Activated naive CD4-positive, alpha-beta T cell treated with anti-CD3 and anti-CD28 coated beads, Interleukin-2, amount 50 U/mL, for 24 hours (primary cell): ENCODE results near the gene TFDP1.
"Not testable (repeated sequence)": the region's sequence is repeated elsewhere in the genome, so short reads cannot be mapped to it uniquely, and the experiment has no call there.

Source experiments
- H3K27ac Mint-ChIP-seq: one replicate; pipeline ENCODE4 v1.8.0; 2021; ENCODE audit warnings: mild to moderate bottlenecking, mixed read lengths
- H3K27me3 Mint-ChIP-seq: one replicate; pipeline ENCODE4 v1.8.0; 2021; ENCODE audit warnings: mixed read lengths
- H3K36me3 Mint-ChIP-seq: one replicate; pipeline ENCODE4 v1.8.0; 2021; ENCODE audit warnings: mixed read lengths
- H3K4me1 Mint-ChIP-seq: one replicate; pipeline ENCODE4 v1.8.0; 2021; ENCODE audit warnings: mixed read lengths
- H3K4me3 Mint-ChIP-seq: one replicate; pipeline ENCODE4 v1.8.0; 2021; ENCODE audit warnings: mild to moderate bottlenecking, mixed read lengths
- H3K9me3 Mint-ChIP-seq: one replicate; pipeline ENCODE4 v1.8.0; 2021; ENCODE audit warnings: mixed read lengths

TFDP1 gene

DNA sequence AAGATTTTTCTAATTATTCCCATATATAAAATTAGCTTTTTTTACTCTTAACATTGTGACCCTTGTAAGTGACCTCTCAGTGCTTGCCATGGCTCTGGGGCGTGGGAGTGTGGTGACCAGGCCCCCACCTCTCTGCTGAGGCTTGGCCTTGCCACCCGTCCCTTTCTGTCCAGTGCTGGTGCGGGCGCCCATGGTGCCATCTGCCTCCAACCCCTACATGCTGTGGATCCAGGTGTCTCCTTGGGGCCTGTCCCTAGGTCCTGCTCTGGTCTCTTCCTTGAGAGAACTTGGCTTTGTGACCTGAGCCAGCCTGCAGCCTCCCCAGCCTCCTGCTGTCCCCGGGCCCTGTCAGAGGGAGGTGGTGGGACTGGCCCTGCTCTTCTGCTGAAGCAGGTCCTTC lies 27.4 kb downstream of the TFDP1 start:
- H3K4me3 Mint-ChIP-seq, result no peak overlapping the region
- peaks cover 8% of the 10 kb centered on the region for H3K4me1 Mint-ChIP-seq
- H3K9me3 Mint-ChIP-seq, result no peaks in the 10 kb centered on the region
- H3K36me3 Mint-ChIP-seq, result peaks cover 4% of the 10 kb centered on the region
- H3K27ac Mint-ChIP-seq, result no peak overlapping the region
- no peaks in the 10 kb centered on the region for H3K27me3 Mint-ChIP-seq

DNA sequence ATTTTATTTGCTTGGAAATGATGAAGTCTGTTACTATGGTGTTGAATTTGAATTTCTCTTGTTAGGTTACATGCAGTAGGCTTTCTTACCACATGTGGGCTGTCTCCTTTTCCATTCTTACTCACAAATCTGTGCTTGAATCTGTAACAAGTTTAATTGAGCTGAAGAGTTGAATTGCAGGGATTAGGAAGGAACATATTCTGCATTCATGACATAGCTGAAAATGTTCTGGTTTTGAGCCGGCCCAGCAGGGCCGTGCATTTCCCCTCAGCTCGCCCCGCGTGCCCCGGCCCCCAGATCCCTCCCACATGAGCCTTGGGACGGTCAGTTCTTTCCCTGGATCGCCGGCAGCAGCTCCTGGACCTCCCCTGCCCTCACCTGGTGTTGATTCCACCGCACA lies 28.1 kb downstream of the TFDP1 start:
- H3K27ac Mint-ChIP-seq, result no peak overlapping the region
- peaks cover 8% of the 10 kb centered on the region for H3K4me1 Mint-ChIP-seq
- H3K27me3 Mint-ChIP-seq, result no peaks in the 10 kb centered on the region
- no peak overlapping the region for H3K4me3 Mint-ChIP-seq
- H3K36me3 Mint-ChIP-seq, result peaks cover 4% of the 10 kb centered on the region
- H3K9me3 Mint-ChIP-seq, result no peaks in the 10 kb centered on the region

DNA sequence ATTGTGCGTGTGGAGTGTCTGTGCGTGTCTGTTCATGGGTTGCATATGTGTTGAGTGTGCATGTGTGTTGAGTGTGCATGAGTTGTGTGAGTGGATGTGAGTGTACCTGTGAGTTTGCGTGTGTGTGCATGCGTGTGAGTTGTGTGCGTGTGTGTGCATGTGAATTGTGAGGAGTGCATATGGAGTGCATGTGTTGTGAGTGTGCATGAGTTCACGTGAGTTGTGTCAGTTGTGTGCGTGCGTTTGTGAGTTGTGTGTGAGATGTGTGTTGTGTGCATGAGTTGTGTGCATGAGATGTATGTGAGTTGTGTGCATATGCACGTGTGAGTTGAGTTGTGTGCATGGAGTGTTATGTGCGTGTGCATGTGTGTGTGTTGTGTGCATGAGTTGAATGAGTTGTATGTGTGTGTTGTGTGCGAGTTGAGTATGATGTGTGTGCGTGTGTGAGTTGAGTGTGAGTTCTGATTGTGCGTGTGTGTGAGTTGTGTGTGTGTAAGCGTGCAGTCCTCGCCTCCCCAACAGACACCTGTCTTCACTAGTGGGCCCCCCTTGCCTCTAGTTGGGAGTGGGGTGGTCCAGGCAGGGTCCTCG lies 29.3 kb downstream of the TFDP1 start:
- Mint-ChIP-seq H3K9me3 (no peaks in the 10 kb centered on the region), H3K4me3 (no peak overlapping the region), H3K27me3 (no peaks in the 10 kb centered on the region), H3K27ac (no peak overlapping the region), H3K36me3 (peaks cover 2% of the 10 kb centered on the region), H3K4me1 (peaks cover 4% of the 10 kb centered on the region)

- Mint-ChIP-seq H3K4me3 (no peak overlapping the region), H3K36me3 (no peaks in the 10 kb centered on the region), H3K27ac (no peak overlapping the region)
Observed at GRCh38 chr13:113616281-113616906, 31.8 kb downstream of the TFDP1 start.

DNA sequence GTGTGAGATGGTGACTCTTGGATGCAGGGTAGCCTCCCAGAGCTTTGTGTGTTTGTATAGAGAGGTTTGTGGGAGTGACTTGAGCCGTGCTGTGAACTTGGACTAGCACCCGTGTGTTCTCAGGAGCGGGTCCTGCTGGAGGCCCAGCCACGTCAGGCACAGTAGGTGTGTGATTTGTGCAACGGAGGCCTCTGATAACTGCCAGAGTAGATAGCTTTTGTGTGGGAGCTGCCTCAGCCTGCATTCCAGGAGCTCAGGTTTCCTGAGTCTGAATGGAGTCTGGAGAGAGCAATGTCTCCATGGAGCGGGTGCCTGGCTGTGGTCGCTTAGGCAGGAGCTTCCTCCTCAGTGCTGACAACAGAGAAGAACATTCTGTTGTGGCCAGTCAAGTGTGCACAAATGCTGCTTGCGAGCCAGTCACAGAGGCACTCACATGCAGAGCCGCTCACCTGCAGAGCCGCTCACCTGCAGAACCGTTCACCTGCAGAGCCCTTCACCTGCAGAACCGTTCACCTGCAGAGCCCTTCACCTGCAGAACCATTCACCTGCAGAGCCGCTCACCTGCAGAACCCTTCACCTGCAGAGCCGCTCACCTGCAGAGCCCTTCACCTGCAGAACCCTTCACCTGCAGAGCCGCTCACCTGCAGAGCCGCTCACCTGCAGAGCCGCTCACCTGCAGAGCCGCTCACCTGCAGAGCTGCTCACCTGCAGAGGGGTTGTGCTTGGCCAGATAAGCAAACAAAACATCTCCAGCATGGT lies 32.6 kb downstream of the TFDP1 start:
- Mint-ChIP-seq H3K36me3 (no peaks in the 10 kb centered on the region), H3K27ac (no peak overlapping the region)

More at GRCh38 chr13:113616281-113616906, 31.8 kb downstream of the TFDP1 start:
- peaks cover 6% of the 10 kb centered on the region for H3K4me1 Mint-ChIP-seq
- H3K27me3 Mint-ChIP-seq, result no peaks in the 10 kb centered on the region
- H3K9me3 Mint-ChIP-seq, result no peaks in the 10 kb centered on the region

DNA sequence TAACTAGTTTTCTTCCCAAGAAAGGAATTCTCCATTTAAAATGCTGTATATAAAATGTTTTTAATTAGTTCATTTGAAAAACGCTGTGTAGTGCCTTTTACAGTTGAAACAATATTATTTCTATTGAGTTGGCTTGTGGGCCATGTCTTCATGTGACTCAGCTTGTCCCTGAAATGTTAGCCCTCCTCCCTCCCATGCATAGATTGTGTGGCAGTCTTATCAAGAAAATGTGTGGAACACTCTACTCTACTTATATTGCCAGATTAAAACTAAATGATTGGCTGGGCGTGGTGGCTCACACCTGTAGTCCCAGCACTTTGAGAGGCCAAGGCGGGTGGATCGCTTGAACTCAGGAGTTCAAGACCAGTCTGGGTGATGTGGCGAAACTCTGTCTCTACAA lies 33.4 kb downstream of the TFDP1 start:
- no peaks in the 10 kb centered on the region for H3K27me3 Mint-ChIP-seq
- no peak overlapping the region for H3K4me3 Mint-ChIP-seq
- no peak overlapping the region for H3K27ac Mint-ChIP-seq
- no peaks in the 10 kb centered on the region for H3K9me3 Mint-ChIP-seq
- H3K36me3 Mint-ChIP-seq, result no peaks in the 10 kb centered on the region
- peaks cover 7% of the 10 kb centered on the region for H3K4me1 Mint-ChIP-seq

More for the DNA sequence above, 32.6 kb downstream of the TFDP1 start:
- no peaks in the 10 kb centered on the region for H3K9me3 Mint-ChIP-seq
- peaks cover 7% of the 10 kb centered on the region for H3K4me1 Mint-ChIP-seq
- H3K27me3 Mint-ChIP-seq, result no peaks in the 10 kb centered on the region
- no peak overlapping the region for H3K4me3 Mint-ChIP-seq

DNA sequence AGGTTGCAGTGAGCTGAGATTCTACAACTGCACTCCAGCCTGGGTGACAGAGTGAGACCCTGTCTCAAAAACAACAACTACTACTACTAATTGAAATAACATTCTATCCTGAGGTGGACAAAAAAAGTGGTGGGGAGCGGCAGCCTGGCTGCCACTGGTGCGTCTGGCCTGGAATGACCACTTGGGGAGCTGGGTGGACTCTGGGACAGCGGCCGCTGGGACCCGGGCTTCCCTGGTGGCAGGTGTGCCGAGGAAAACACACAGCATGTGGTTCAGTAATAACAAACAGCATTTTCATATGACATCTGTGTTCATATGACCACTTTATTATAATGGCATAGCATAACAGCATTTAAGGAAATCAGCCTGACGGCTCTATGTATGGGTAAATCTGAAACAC lies 33.9 kb downstream of the TFDP1 start:
- Mint-ChIP-seq H3K4me3 (no peak overlapping the region), H3K4me1 (peaks cover 7% of the 10 kb centered on the region), H3K27ac (no peak overlapping the region), H3K36me3 (no peaks in the 10 kb centered on the region), H3K9me3 (no peaks in the 10 kb centered on the region), H3K27me3 (no peaks in the 10 kb centered on the region)

DNA sequence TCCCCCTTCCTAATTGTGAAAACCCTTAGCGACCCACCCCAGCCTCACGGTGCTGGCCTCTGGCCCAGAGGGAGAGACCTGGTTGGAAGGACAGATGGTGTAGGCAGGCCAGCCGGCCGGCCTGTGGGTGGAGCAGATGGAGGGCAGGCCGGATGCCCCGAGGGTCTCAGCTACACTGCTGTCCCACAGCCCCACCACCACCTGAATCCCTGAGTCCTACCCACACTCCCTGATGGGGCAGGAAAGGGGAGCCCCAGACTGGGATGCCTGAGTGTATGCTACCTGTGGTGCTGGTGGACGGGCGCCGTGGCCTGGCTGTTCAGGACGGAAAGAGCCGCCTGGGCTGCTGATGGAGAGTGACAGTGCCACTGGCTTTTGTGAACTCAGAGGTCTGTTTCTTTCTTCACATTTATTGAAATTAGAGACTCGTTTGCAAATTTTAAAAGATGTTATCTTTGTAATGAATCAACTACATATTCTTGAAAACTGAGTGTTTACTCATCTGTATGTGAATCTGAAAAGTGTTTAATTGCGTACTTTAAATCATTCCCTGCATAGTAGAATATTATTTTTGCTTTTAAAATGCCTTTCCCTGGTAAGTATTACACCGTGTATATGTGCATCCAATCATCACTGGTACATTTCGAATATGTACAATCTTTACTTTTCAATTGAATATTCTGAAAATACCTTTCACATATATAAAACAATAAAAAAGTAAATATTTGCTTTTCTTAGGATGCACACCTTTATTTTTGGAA lies 35.7 kb downstream of the TFDP1 start:
- no peak overlapping the region for H3K27ac Mint-ChIP-seq
- H3K27me3 Mint-ChIP-seq, result no peaks in the 10 kb centered on the region
- peaks cover 7% of the 10 kb centered on the region for H3K4me1 Mint-ChIP-seq
- peaks cover 4% of the 10 kb centered on the region for H3K36me3 Mint-ChIP-seq
- no peaks in the 10 kb centered on the region for H3K9me3 Mint-ChIP-seq
- H3K4me3 Mint-ChIP-seq, result no peak overlapping the region

DNA sequence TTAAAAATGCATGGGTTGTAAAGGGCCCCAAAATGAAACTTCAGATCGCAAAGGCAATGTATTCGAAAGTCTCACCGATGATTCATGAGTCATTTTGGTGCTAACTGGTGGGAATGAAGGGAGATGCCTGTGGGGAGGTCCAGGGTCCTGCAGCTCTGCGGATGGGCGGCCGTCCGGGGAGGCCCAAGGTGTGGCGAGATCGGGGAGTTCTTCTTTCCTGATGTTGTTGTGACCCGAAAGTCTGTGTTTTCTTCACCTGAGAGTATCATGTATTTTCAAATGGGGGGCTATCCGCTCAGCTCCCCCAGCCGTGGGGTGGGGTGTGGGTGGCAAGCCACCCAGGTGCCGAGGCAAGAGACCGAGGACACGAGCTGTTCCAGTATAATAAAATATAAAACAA lies 36.5 kb downstream of the TFDP1 start:
- Mint-ChIP-seq H3K36me3 (peaks cover 4% of the 10 kb centered on the region), H3K4me3 (no peak overlapping the region), H3K4me1 (peaks cover 7% of the 10 kb centered on the region), H3K9me3 (no peaks in the 10 kb centered on the region), H3K27me3 (no peaks in the 10 kb centered on the region), H3K27ac (no peak overlapping the region)

- H3K4me3 Mint-ChIP-seq, H3K4me1 Mint-ChIP-seq, H3K27me3 Mint-ChIP-seq, H3K27ac Mint-ChIP-seq, H3K9me3 Mint-ChIP-seq, H3K36me3 Mint-ChIP-seq: not testable (repeated sequence)
Observed at GRCh38 chr13:113621498-113621897, 36.9 kb downstream of the TFDP1 start.

DNA sequence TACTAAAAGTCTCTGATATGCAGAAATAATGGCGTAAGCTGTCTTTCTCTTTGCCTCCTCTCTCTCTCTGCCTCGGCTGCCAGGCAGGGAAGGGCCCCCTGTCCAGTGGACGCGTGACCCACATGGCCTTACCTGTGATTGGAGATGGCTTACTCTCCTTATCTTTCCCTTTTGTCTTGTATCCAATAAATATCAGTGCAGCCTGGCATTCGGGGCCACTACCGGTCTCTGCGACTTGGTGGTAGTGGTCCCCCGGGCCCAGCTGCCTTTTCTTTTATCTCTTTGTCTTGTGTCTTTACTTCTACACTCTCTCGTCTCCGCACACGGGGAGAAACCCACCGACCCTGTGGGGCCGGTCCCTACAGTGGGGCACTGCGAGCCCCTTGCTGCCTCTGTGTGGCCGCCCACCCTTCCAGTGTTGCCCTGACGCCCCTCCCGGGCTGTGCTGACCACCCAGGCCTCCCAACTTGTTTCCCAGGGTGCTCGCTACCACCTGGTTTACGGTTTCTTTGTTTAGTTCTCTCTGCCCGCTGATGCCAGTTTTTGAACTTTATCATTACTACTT lies 37.5 kb downstream of the TFDP1 start:
- not testable (repeated sequence) for H3K4me3 Mint-ChIP-seq, H3K4me1 Mint-ChIP-seq, H3K36me3 Mint-ChIP-seq, H3K27ac Mint-ChIP-seq, H3K27me3 Mint-ChIP-seq, H3K9me3 Mint-ChIP-seq

DNA sequence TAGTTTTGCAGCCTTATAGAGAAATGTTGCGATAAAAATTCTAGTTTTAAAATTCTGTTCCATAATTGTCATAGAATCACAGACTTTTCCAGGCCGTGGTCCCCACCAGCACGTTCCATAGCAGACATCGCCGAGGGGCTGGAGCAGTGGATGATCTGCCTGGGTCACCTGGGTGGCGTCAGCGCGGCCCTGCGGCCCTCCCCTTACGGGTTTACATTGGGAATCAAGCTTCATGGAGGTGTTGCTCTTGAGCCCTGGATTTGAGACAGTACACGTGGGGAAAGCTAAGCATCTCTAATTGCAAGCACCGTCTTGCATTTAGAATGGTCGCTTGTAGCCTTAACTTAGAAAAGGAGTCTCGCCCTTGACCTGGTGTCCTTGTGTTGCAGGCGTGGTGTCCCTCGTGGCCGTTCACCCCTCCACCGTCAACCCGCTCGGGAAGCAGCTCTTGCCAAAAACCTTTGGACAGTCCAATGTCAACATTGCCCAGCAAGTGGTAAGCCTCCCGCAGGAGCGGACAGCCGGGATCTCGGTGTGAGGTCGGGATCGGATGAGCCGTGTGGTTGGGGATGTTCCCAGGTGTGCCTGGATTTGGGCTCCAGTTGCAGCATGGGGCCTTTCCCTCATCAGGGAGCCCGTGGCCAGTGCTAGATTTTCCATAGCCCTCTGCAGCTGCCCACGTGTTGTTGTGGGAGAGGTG lies 38.4 kb downstream of the TFDP1 start:
- Mint-ChIP-seq H3K4me3 (no peak overlapping the region), H3K27ac (no peak overlapping the region), H3K9me3 (no peaks in the 10 kb centered on the region), H3K4me1 (peaks cover 3% of the 10 kb centered on the region), H3K27me3 (no peaks in the 10 kb centered on the region), H3K36me3 (peaks cover 4% of the 10 kb centered on the region)

DNA sequence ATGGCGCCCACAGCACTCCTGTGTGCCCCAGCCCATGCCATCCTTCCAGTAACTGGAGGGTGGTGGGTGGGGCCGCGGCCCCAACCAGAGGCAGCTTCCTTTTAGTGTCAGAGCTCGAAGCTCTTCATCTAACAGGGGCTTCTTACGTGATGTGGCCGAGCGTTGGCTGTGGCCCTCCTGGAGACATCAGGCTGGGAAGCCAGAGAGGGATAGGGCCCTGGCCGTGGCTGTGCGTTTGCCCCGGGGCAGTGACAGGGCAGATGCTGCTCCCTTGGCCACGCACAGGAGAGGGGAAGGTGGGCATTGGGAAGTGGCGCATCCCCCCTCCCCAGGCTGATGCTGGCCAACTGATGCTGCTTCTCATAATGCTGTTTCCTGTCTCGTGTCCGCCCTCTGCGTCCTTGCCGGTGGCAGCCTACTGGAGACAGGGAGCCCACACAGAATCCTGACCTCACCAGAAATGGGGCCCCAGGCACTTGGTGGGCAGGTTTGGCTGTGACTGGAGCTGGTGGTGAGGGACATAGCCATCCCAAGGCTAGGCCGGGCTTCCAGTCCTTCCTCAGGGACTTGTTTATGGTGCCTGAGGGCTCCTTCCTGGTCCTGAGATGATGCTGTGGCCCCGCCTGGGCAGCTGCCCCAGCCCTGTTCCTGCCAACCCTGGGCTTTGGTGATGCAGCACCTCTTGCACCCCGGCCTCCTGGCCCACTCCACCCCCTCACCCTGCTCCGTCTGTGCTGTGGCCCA lies 39.1 kb downstream of the TFDP1 start:
- H3K4me3 Mint-ChIP-seq, result no peak overlapping the region
- no peaks in the 10 kb centered on the region for H3K27me3 Mint-ChIP-seq
- H3K27ac Mint-ChIP-seq, result no peak overlapping the region
- H3K36me3 Mint-ChIP-seq, result peaks cover 4% of the 10 kb centered on the region
- no peaks in the 10 kb centered on the region for H3K9me3 Mint-ChIP-seq
- peaks cover 3% of the 10 kb centered on the region for H3K4me1 Mint-ChIP-seq

DNA sequence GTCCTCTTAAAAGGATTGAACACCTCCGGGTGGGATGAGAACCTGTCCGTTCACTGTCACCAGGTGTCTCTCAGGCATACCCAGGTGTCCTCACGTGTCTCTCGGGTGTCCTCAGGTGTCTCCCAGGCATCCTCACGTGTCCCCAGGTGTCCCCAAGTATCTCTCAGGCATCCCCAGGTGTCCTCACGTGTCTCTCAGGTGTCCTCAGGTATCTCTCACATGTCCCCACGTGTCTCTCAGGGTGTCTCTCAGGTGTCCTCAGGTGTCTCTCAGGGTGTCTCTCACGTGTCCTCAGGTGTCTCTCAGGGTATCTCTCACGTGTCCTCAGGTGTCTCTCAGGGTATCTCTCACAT lies 39.7 kb downstream of the TFDP1 start:
- Mint-ChIP-seq H3K27me3 (no peaks in the 10 kb centered on the region), H3K4me3 (no peak overlapping the region), H3K27ac (no peak overlapping the region), H3K9me3 (no peaks in the 10 kb centered on the region), H3K36me3 (peaks cover 4% of the 10 kb centered on the region), H3K4me1 (peaks cover 3% of the 10 kb centered on the region)
